22Rv1 (cell line): ENCODE data around the gene UBL7.

Experiments used
- ZFX ChIP-seq: fragments of 450-650 bp; IDR thresholded peaks from 2 replicates; pipeline ENCODE4 v1.6.1; 2017; ENCODE audit warnings: antibody characterized with exemption, borderline replicate concordance
- TF ChIP-seq, protein P1 (sequence below): fragments of 450-650 bp; IDR thresholded peaks from 2 replicates; pipeline ENCODE4 v1.5.1; 2017; ENCODE audit warnings: mild to moderate bottlenecking

DNA sequence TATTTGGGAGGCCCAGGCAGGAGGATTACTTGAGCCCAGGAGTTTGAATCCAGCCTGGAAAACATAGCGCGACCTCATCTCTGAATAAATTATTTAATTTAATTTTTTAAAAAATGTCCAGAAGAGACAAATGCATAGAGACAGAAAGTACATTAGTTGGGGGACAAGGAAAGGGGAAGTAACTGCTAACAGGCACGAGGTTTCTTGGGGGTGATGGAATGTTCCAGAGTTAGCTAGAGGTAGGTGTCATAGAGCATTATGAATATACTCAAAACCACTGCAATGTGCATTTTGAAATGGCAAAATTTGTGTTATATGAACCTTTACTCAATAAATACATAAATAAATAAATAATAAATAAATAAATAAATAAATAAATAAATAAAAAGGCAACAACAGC lies 61.9 kb downstream of the UBL7 start:
- TF ChIP-seq, protein P1, sequence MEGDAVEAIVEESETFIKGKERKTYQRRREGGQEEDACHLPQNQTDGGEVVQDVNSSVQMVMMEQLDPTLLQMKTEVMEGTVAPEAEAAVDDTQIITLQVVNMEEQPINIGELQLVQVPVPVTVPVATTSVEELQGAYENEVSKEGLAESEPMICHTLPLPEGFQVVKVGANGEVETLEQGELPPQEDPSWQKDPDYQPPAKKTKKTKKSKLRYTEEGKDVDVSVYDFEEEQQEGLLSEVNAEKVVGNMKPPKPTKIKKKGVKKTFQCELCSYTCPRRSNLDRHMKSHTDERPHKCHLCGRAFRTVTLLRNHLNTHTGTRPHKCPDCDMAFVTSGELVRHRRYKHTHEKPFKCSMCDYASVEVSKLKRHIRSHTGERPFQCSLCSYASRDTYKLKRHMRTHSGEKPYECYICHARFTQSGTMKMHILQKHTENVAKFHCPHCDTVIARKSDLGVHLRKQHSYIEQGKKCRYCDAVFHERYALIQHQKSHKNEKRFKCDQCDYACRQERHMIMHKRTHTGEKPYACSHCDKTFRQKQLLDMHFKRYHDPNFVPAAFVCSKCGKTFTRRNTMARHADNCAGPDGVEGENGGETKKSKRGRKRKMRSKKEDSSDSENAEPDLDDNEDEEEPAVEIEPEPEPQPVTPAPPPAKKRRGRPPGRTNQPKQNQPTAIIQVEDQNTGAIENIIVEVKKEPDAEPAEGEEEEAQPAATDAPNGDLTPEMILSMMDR = no peak
- TF ChIP-seq ZFX = no peak
